Neural cell (in vitro differentiated cells): Measurements from ENCODE around the gene RAD9A.

Experiments used
- CTCF ChIP-seq: fragments of 450-650 bp; IDR thresholded peaks from 2 replicates; pipeline ENCODE4 v1.5.1; 2014; ENCODE audit warnings: antibody characterized with exemption, mild to moderate bottlenecking, moderate library complexity; ENCODE audit not compliant: poor library complexity, severe bottlenecking
- POLR2AphosphoS5 ChIP-seq: IDR thresholded peaks from 2 replicates; pipeline ENCODE4 v1.6.1; 2012

GRCh38 chr11:67392183-67392715 lies 463 bp downstream of the RAD9A start:
- no peak for TF ChIP-seq POLR2AphosphoS5
- TF ChIP-seq CTCF, result no peak
